Omental fat pad (tissue), 4 donors: Measurements from ENCODE around the gene PSTPIP1. TPM values are rescaled to one million over a fixed set of nuclear protein-coding genes. Genes with fewer than 3 reads are reported as not detected.

Source experiments
- ATAC-seq: fragments of 150-250 bp; one replicate; pipeline ENCODE4 v1.9.1; 2016; ENCODE audit warnings: mild to moderate bottlenecking, moderate library complexity; ENCODE audit not compliant: low FRiP score
- DNase-seq: peaks from one replicate; pipeline ENCODE4 v3.0.0-alpha.2; 2019; ENCODE audit warnings: low spot score
- CTCF ChIP-seq, 3 donors: fragments of 450-650 bp; IDR thresholded peaks; one replicate each; pipeline ENCODE4 v1.5.1; 2016 to 2017; ENCODE audit warnings: antibody characterized with exemption in 3 of 3, mild to moderate bottlenecking in 3 of 3, moderate library complexity in 2 of 3
- total RNA-seq, 4 donors: library from RNA; depleted of rRNA; stranded (reverse); fragments of >200 nt; gene quantifications; one replicate each; pipeline ENCODE4 v1.1.0, GENCODE V29; 2016

The PSTPIP1 gene
- total RNA-seq, 4 donors from 2014 or later = 6.3 to 38.5 (median 15.1) TPM

- no peak for TF ChIP-seq CTCF (IDR thresholded peaks at IDR 0.05)
- ATAC-seq (no peak), DNase-seq (no peak)
Measured at GRCh38 chr15:76986743-76987142, 8.2 kb upstream of the PSTPIP1 start.

GRCh38 chr15:76987276-76987675 is 7.7 kb upstream of the PSTPIP1 start:
- DNase-seq (no peak), ATAC-seq (no peak)
- TF ChIP-seq CTCF (IDR thresholded peaks at IDR 0.05) = no peak

GRCh38 chr15:76987896-76988860 is 6.7 kb upstream of the PSTPIP1 start:
- no peak for TF ChIP-seq CTCF (IDR thresholded peaks at IDR 0.05)
- no peak for DNase-seq
- peak; percentile 46 for ATAC-seq

GRCh38 chr15:76988867-76989780 is 5.8 kb upstream of the PSTPIP1 start:
- DNase-seq (no peak), ATAC-seq (no peak)
- no peak for TF ChIP-seq CTCF (IDR thresholded peaks at IDR 0.05)

GRCh38 chr15:76991048-76991447 is 3.9 kb upstream of the PSTPIP1 start:
- no peak for TF ChIP-seq CTCF (IDR thresholded peaks at IDR 0.05)
- ATAC-seq = no peak
- DNase-seq = no peak

- no peak for DNase-seq
- no peak for ATAC-seq
Measured at GRCh38 chr15:76991741-76992645, 2.9 kb upstream of the PSTPIP1 start.

More at GRCh38 chr15:76991741-76992645, 2.9 kb upstream of the PSTPIP1 start:
- TF ChIP-seq CTCF (IDR thresholded peaks at IDR 0.05) = no peak
